22Rv1 (cell line): ENCODE measurements around the gene SMIM17.

ENCODE experiments used
- ZFX ChIP-seq: fragments of 450-650 bp; IDR thresholded peaks from 2 replicates; pipeline ENCODE4 v1.6.1; 2017; ENCODE audit warnings: antibody characterized with exemption, borderline replicate concordance
- TF ChIP-seq, protein P1 (sequence below): fragments of 450-650 bp; IDR thresholded peaks from 2 replicates; pipeline ENCODE4 v1.5.1; 2017; ENCODE audit warnings: mild to moderate bottlenecking

DNA sequence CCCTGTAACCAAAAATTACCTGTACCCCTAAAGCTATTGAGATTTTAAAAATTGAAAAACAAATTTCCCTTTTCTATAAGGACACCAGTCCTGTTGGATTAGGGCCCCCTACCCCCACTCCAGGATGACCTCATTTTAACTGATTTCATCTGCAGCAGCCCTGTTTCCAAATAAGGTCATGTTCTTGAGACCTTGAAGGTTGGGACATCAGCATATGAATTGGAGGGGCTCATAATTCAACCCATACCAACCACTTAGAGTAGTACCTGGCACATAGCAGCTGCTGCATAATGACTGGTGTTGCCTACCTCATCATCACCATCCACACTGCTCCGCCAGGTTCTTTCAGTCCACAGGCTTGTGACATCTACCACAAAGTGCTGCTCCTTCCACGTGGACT is 30.2 kb upstream of the SMIM17 start:
- TF ChIP-seq, protein P1, sequence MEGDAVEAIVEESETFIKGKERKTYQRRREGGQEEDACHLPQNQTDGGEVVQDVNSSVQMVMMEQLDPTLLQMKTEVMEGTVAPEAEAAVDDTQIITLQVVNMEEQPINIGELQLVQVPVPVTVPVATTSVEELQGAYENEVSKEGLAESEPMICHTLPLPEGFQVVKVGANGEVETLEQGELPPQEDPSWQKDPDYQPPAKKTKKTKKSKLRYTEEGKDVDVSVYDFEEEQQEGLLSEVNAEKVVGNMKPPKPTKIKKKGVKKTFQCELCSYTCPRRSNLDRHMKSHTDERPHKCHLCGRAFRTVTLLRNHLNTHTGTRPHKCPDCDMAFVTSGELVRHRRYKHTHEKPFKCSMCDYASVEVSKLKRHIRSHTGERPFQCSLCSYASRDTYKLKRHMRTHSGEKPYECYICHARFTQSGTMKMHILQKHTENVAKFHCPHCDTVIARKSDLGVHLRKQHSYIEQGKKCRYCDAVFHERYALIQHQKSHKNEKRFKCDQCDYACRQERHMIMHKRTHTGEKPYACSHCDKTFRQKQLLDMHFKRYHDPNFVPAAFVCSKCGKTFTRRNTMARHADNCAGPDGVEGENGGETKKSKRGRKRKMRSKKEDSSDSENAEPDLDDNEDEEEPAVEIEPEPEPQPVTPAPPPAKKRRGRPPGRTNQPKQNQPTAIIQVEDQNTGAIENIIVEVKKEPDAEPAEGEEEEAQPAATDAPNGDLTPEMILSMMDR, result no peak
- no peak for TF ChIP-seq ZFX
